Skin epidermis (tissue), 12 donors: ENCODE results near the gene AMZ1.
A peak's percentile ranks its signal among the peaks of the same experiment; 100 is the strongest.
"Not testable (repeated sequence)": the region's sequence is repeated elsewhere in the genome, so short reads cannot be mapped to it uniquely, and the experiment has no call there.

ENCODE experiments used
- H3K27ac ChIP-seq, 21 experiments: fragments of 200-600 bp; sonication (generic) in 11 of 21; one replicate each; pipeline ENCODE4 v1.5.0; 2020; ENCODE audit warnings: mild to moderate bottlenecking in 3 of 21, inconsistent platforms in 2 of 21, moderate library complexity in 2 of 21
- H3K4me3 ChIP-seq, 7 experiments: fragments of 200-600 bp; sonication (generic) in 2 of 7; one replicate each; pipeline ENCODE4 v1.5.0; 2020; ENCODE audit warnings: inconsistent platforms in 2 of 7, mild to moderate bottlenecking in 2 of 7, moderate library complexity in 1 of 7

Gene AMZ1

GRCh38 chr7:2734751-2735571 lies 47.0 kb downstream of the AMZ1 start:
- no peak overlapping the region for H3K4me3 ChIP-seq
- peak overlapping the region in 13 of 21 experiments; percentile 9 to 62 (median 29) for H3K27ac ChIP-seq

GRCh38 chr7:2735744-2736143 lies 47.7 kb downstream of the AMZ1 start:
- H3K4me3 ChIP-seq: no peak overlapping the region
- H3K27ac ChIP-seq: peak overlapping the region in 1 of 21 experiments; percentile 42

GRCh38 chr7:2736411-2736914 lies 48.5 kb downstream of the AMZ1 start:
- H3K4me3 ChIP-seq: no peak overlapping the region

GRCh38 chr7:2737005-2737743 lies 49.2 kb downstream of the AMZ1 start:
- H3K4me3 ChIP-seq, H3K27ac ChIP-seq: not testable (repeated sequence)

More at GRCh38 chr7:2736411-2736914, 48.5 kb downstream of the AMZ1 start:
- no peak overlapping the region for H3K27ac ChIP-seq

- Histone ChIP-seq H3K4me3 (no peak overlapping the region), H3K27ac (no peak overlapping the region)
These were observed 50.0 kb downstream of the AMZ1 start for GRCh38 chr7:2737771-2738540.

- Histone ChIP-seq H3K4me3 (no peak overlapping the region), H3K27ac (no peak overlapping the region)
These were observed 51.0 kb downstream of the AMZ1 start for GRCh38 chr7:2738766-2739549.

GRCh38 chr7:2743523-2744185 lies 55.7 kb downstream of the AMZ1 start:
- not testable (repeated sequence) for H3K27ac ChIP-seq, H3K4me3 ChIP-seq

GRCh38 chr7:2748684-2749083 lies 60.7 kb downstream of the AMZ1 start:
- not testable (repeated sequence) for H3K4me3 ChIP-seq, H3K27ac ChIP-seq

- Histone ChIP-seq H3K4me3 (no peak overlapping the region), H3K27ac (no peak overlapping the region)
These were observed 62.0 kb downstream of the AMZ1 start for GRCh38 chr7:2750004-2750407.

GRCh38 chr7:2751086-2751485 lies 63.1 kb downstream of the AMZ1 start:
- H3K4me3 ChIP-seq: no peak overlapping the region
- H3K27ac ChIP-seq: no peak overlapping the region

- Histone ChIP-seq H3K4me3 (no peak overlapping the region), H3K27ac (no peak overlapping the region)
These were observed 65.1 kb downstream of the AMZ1 start for GRCh38 chr7:2753148-2753547.

- Histone ChIP-seq H3K27ac (no peak overlapping the region), H3K4me3 (no peak overlapping the region)
These were observed 66.1 kb downstream of the AMZ1 start for GRCh38 chr7:2754086-2754485.

- H3K27ac ChIP-seq: no peak overlapping the region
- no peak overlapping the region for H3K4me3 ChIP-seq
These were observed 66.9 kb downstream of the AMZ1 start for GRCh38 chr7:2754912-2755311.

- H3K27ac ChIP-seq: no peak overlapping the region
- H3K4me3 ChIP-seq: no peak overlapping the region
These were observed 67.5 kb downstream of the AMZ1 start for GRCh38 chr7:2755531-2755930.

GRCh38 chr7:2757361-2757903 lies 69.4 kb downstream of the AMZ1 start:
- H3K27ac ChIP-seq: peak overlapping the region in 20 of 21 experiments; percentile 68 to 92 (median 83)
- no peak overlapping the region for H3K4me3 ChIP-seq

- Histone ChIP-seq H3K27ac (peak overlapping the region in 20 of 21 experiments; percentile 68 to 92 (median 83)), H3K4me3 (no peak overlapping the region)
These were observed 70.1 kb downstream of the AMZ1 start for GRCh38 chr7:2757904-2758672.

GRCh38 chr7:2758673-2759616 lies 70.9 kb downstream of the AMZ1 start:
- no peak overlapping the region for H3K4me3 ChIP-seq
- H3K27ac ChIP-seq: peak overlapping the region in 20 of 21 experiments; percentile 68 to 92 (median 83)
